HepG2 (cell line): ENCODE results near the gene ZNF511. TPM values are rescaled to one million over a fixed set of nuclear protein-coding genes. Genes with fewer than 3 reads are reported as not detected.

Experiments
- IKZF4 ChIP-seq: sonication (generic); formaldehyde crosslinking; IDR thresholded peaks from 2 replicates; pipeline ENCODE4 v1.5.1; 2020; ENCODE audit warnings: borderline replicate concordance, mild to moderate bottlenecking, low read depth, missing genetic modification reagents; ENCODE audit errors: not compliant biosample characterization
- KDM2A ChIP-seq: sonication (generic); formaldehyde crosslinking; IDR thresholded peaks from 2 replicates; pipeline ENCODE4 v1.4.0; 2020; ENCODE audit warnings: low read depth, missing genetic modification reagents, borderline replicate concordance
- PITX1 ChIP-seq: sonication (generic); formaldehyde crosslinking; IDR thresholded peaks from 2 replicates; pipeline ENCODE4 v1.5.1; 2020; ENCODE audit warnings: mild to moderate bottlenecking, missing genetic modification reagents
- POLR2A ChIP-seq, 2 experiments: IDR thresholded peaks; 2 replicates each; pipeline ENCODE4 v1.6.1; 2011; ENCODE audit warnings: low read depth in 2 of 2, low read length in 2 of 2, mild to moderate bottlenecking in 1 of 2, moderate library complexity in 1 of 2; ENCODE audit not compliant: insufficient read depth in 1 of 2
- TFDP2 ChIP-seq: sonication (generic); formaldehyde crosslinking; IDR thresholded peaks from 2 replicates; pipeline ENCODE4 v1.4.0; 2020; ENCODE audit warnings: missing genetic modification reagents
- TGIF2 ChIP-seq: IDR thresholded peaks from 2 replicates; pipeline ENCODE4 v1.6.1; 2016; ENCODE audit warnings: control low read depth, missing compliant biosample characterization
- TSC22D2 ChIP-seq: sonication (generic); formaldehyde crosslinking; IDR thresholded peaks from 2 replicates; pipeline ENCODE4 v1.5.1; 2020; ENCODE audit warnings: missing genetic modification reagents, mild to moderate bottlenecking, borderline replicate concordance
- ZBTB3 ChIP-seq: sonication (generic); formaldehyde crosslinking; IDR thresholded peaks from 2 replicates; pipeline ENCODE4 v1.4.0; 2020; ENCODE audit warnings: low read depth, mild to moderate bottlenecking, moderate library complexity, missing genetic modification reagents, borderline replicate concordance
- ZMYM2 ChIP-seq: sonication (generic); formaldehyde crosslinking; IDR thresholded peaks from 2 replicates; pipeline ENCODE4 v1.8.0; 2022; ENCODE audit warnings: mild to moderate bottlenecking, missing genetic modification reagents
- ZNF574 ChIP-seq: sonication (generic); formaldehyde crosslinking; IDR thresholded peaks from 2 replicates; pipeline ENCODE4 v1.4.0; 2020; ENCODE audit warnings: missing genetic modification reagents
- polyA plus RNA-seq, 8 experiments: library from polyadenylated mRNA; depleted of rRNA in 3 of 8; stranded (reverse) in 7 of 8; unstranded in 1 of 8; fragments of >200 nt; fragmentation: Illumina TruSeq in 4 of 8; extraction: Trizol in 4 of 8; gene quantifications; 2 replicates each; pipeline versions ENCODE4 v1.2.1 to v1.2.3, GENCODE V29; 2011 to 2016; ENCODE audit warnings: low read depth in 4 of 8, missing spikeins in 1 of 8, mixed read lengths in 1 of 8; ENCODE audit not compliant: insufficient read depth in 1 of 8
- total RNA-seq, 5 experiments: library from RNA; depleted of rRNA; stranded (reverse); fragments of >200 nt; fragmentation: Illumina TruSeq; extraction: Trizol; gene quantifications; 2 replicates each; pipeline ENCODE4 v1.2.3, GENCODE V29; 2016; ENCODE audit warnings: low read depth in 1 of 5
- TF ChIP-seq, protein P1 (sequence below): sonication (generic); formaldehyde crosslinking; conservative IDR thresholded peaks from 2 replicates; pipeline ENCODE4 v1.4.0; 2020; ENCODE audit warnings: mild to moderate bottlenecking, missing genetic modification reagents, moderate library complexity
- TF ChIP-seq, protein P2 (sequence below): sonication (generic); formaldehyde crosslinking; IDR thresholded peaks from 2 replicates; pipeline ENCODE4 v1.8.1; 2023; ENCODE audit warnings: mild to moderate bottlenecking, moderate library complexity, missing genetic modification reagents

The ZNF511 gene
- total and polyA plus RNA-seq, 2 of the 13 experiments (the other 11 are each of a cell fraction or from before 2014, with no cell fraction given), result 35.6 to 66.4 TPM

DNA sequence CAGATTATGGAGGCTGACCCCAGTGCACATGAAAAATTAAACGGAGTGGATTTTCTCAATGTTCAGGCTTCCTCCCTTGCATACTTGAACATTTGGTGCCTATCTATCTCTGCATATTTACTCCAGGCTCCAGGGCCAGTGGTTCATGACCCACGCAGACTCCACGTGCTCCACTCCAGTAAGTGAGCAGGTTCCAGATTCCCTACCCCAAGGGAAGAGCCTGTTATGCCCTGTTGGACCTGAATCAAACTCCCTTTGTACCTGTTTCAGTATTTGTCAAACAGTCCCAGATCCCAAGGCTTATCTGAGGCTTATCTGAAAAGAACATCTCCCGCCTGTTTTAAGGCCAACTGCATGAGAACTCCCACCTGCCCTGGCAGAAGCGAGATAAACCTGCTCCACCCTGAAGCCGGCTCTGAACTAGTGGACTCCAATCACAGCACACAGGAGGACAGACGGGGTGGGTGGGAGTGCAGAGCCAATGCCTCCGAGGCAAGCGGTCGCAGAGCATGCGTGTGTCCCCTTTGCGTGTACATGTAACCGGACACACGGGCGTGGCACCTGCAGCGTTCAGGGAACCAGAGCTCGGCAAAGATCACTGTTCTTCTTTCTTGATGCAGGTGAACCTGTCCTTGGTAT lies 51.4 kb downstream of the ZNF511 start (continued):
- 0 out of 2 replicates have a peak, but pooled peaks have one; percentile 58 for TF ChIP-seq ZNF574
- peak; percentile 89 for TF ChIP-seq TFDP2 (CRISPR knock-in tag)
- TF ChIP-seq, protein P1, sequence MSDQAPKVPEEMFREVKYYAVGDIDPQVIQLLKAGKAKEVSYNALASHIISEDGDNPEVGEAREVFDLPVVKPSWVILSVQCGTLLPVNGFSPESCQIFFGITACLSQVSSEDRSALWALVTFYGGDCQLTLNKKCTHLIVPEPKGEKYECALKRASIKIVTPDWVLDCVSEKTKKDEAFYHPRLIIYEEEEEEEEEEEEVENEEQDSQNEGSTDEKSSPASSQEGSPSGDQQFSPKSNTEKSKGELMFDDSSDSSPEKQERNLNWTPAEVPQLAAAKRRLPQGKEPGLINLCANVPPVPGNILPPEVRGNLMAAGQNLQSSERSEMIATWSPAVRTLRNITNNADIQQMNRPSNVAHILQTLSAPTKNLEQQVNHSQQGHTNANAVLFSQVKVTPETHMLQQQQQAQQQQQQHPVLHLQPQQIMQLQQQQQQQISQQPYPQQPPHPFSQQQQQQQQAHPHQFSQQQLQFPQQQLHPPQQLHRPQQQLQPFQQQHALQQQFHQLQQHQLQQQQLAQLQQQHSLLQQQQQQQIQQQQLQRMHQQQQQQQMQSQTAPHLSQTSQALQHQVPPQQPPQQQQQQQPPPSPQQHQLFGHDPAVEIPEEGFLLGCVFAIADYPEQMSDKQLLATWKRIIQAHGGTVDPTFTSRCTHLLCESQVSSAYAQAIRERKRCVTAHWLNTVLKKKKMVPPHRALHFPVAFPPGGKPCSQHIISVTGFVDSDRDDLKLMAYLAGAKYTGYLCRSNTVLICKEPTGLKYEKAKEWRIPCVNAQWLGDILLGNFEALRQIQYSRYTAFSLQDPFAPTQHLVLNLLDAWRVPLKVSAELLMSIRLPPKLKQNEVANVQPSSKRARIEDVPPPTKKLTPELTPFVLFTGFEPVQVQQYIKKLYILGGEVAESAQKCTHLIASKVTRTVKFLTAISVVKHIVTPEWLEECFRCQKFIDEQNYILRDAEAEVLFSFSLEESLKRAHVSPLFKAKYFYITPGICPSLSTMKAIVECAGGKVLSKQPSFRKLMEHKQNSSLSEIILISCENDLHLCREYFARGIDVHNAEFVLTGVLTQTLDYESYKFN, result peak; percentile 66
- peak; percentile 14 for TF ChIP-seq IKZF4 (CRISPR knock-in tag)
- 0 out of 2 replicates have a peak, but pooled peaks have one; percentile 35 for TF ChIP-seq ZBTB3
- 0 out of 2 replicates have a peak, but pooled peaks have one; percentile 17 for TF ChIP-seq TSC22D2
- TF ChIP-seq PITX1 (CRISPR knock-in tag), result peak; percentile 51; the same call in 1 of the 2 replicates
- TF ChIP-seq ZMYM2, result peak; percentile 42; the same call in 1 of the 2 replicates
- 0 out of 4 replicates have a peak, but pooled peaks of 1 of the 2 experiments have one; percentile 6 for TF ChIP-seq POLR2A (IDR thresholded peaks at IDR 0.05; ENCODE audit: insufficient read depth in 1 of 2, low read depth in 2 of 2, low read length in 2 of 2)
- peak; percentile 10; the same call in 1 of the 2 replicates for TF ChIP-seq KDM2A (CRISPR knock-in tag)
- TF ChIP-seq, protein P2, sequence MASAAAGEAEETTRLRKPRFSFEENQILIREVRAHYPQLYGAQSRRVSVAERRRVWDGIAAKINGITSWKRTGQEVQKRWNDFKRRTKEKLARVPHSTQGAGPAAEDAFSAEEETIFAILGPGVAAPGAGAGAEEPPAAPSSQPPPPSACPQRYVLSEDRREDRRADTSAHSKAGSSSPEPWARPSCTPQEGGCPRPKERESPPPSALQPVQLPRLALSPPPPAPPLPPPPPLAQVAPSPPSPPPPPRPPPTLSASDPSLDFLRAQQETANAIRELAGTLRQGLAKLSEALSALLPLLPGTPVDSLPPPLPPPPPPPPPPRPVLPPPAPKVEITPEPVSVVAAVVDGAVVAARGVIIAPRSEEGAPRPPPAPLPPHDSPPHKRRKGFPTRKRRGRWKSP (CRISPR knock-in tag), result 0 out of 2 replicates have a peak, but pooled peaks have one; percentile 48
- peak; percentile 57; the same call in 1 of the 2 replicates for TF ChIP-seq TGIF2 (CRISPR knock-in tag)
